Smooth muscle cell (in vitro differentiated cells): ENCODE measurements around the gene SPI1. TPM values are rescaled to one million over a fixed set of nuclear protein-coding genes. Genes with fewer than 3 reads are reported as not detected.

Experiments used
- DNase-seq: peaks from one replicate; lab custom pipeline; 2025; ENCODE audit not compliant: unreplicated experiment; lab: John Stamatoyannopoulos, UW
- H2AFZ ChIP-seq: fragments of 200-600 bp; sonication (generic); 2 replicates; pipeline ENCODE4 v1.6.0; 2016; ENCODE audit warnings: antibody characterized with exemption, low read depth, mild to moderate bottlenecking
- H3F3A ChIP-seq: fragments of 200-600 bp; sonication (generic); 2 replicates; pipeline ENCODE4 v1.6.0; 2017; ENCODE audit warnings: antibody characterized with exemption, low read depth
- H3K27ac ChIP-seq: fragments of 200-600 bp; sonication (generic); 2 replicates; pipeline ENCODE4 v1.5.1; 2016; ENCODE audit warnings: low read depth, mild to moderate bottlenecking
- H3K27me3 ChIP-seq: fragments of 200-600 bp; sonication (generic); 2 replicates; pipeline ENCODE4 v1.6.1; 2016; ENCODE audit warnings: low read depth, mild to moderate bottlenecking
- H3K36me3 ChIP-seq: fragments of 200-600 bp; sonication (generic); 2 replicates; pipeline ENCODE4 v1.5.1; 2016; ENCODE audit warnings: low read depth
- H3K4me1 ChIP-seq: fragments of 200-600 bp; sonication (generic); 2 replicates; pipeline ENCODE4 v1.5.1; 2016; ENCODE audit warnings: low read depth
- H3K4me2 ChIP-seq: fragments of 200-600 bp; sonication (generic); 2 replicates; pipeline ENCODE4 v1.6.0; 2016; ENCODE audit warnings: mild to moderate bottlenecking
- H3K4me3 ChIP-seq: fragments of 200-600 bp; sonication (generic); 2 replicates; pipeline ENCODE4 v1.5.1; 2016; ENCODE audit warnings: mild to moderate bottlenecking
- H3K79me2 ChIP-seq: fragments of 200-600 bp; sonication (generic); 2 replicates; pipeline ENCODE4 v1.6.0; 2016; ENCODE audit warnings: low read depth, mild to moderate bottlenecking
- H3K9ac ChIP-seq: fragments of 200-600 bp; sonication (generic); 2 replicates; pipeline ENCODE4 v1.6.0; 2016; ENCODE audit warnings: low read depth
- H3K9me3 ChIP-seq: fragments of 200-600 bp; sonication (generic); replicated peaks from 2 replicates; pipeline ENCODE4 v1.5.1; 2016; ENCODE audit warnings: low read depth
- H4K20me1 ChIP-seq: fragments of 200-600 bp; sonication (generic); 2 replicates; pipeline ENCODE4 v1.6.0; 2016; ENCODE audit warnings: low read depth
- CTCF ChIP-seq: fragments of 200-600 bp; sonication (generic); IDR thresholded peaks from 2 replicates; pipeline ENCODE4 v1.5.1; 2017; ENCODE audit warnings: borderline replicate concordance, mild to moderate bottlenecking, antibody characterized with exemption; ENCODE audit not compliant: insufficient read depth, poor library complexity, severe bottlenecking
- WGBS: methylation state at CpG from one replicate; pipeline ENCODE4 v1.1.7; 2016; ENCODE audit warnings: low lambda C conversion rate; 5-methylcytosine and 5-hydroxymethylcytosine counted together
- polyA plus RNA-seq: library from polyadenylated mRNA; unstranded; fragments of >200 nt; fragmentation: Nextera tagmentation; extraction: Ambion mirVana; gene quantifications from 2 replicates; pipeline ENCODE4 v1.2.1, GENCODE V29; 2016
- total RNA-seq: library from RNA; depleted of rRNA; stranded (reverse); fragments of >200 nt; gene quantifications from 2 replicates; pipeline ENCODE4 v1.2.3, GENCODE V29; 2014

Gene SPI1
- total and polyA plus RNA-seq, 2 experiments from 2014 or later: not detected

GRCh38 chr11:47400768-47401279, 22.5 kb upstream of the SPI1 start:
- no peaks in the 10 kb centered on the region for H3K27me3 ChIP-seq
- no peaks in the 10 kb centered on the region for H3K9me3 ChIP-seq
- no peaks in the 10 kb centered on the region for H4K20me1 ChIP-seq
- no peak overlapping the region for H3K9ac ChIP-seq
- peak overlapping the region; percentile 89 for H3K4me2 ChIP-seq
- 26% methylated on average over 8 of the region's 8 CpGs for WGBS
- no peaks in the 10 kb centered on the region for H3K36me3 ChIP-seq
- H3K4me3 ChIP-seq: peak overlapping the region; percentile 54
- H3K4me1 ChIP-seq: peaks cover 8% of the 10 kb centered on the region
- no peak for DNase-seq
- no peak overlapping the region for H2AFZ ChIP-seq
- no peak for TF ChIP-seq CTCF
- H3F3A ChIP-seq: peaks cover 6% of the 10 kb centered on the region
- H3K27ac ChIP-seq: no peak overlapping the region
- H3K79me2 ChIP-seq: no peaks in the 10 kb centered on the region

- no peaks in the 10 kb centered on the region for H3K36me3 ChIP-seq
- no peaks in the 10 kb centered on the region for H3K79me2 ChIP-seq
- WGBS: 10% methylated on average over 33 of the region's 47 CpGs
- TF ChIP-seq CTCF: no peak
- no peaks in the 10 kb centered on the region for H4K20me1 ChIP-seq
- H3K27me3 ChIP-seq: no peaks in the 10 kb centered on the region
- H3K4me1 ChIP-seq: peaks cover 8% of the 10 kb centered on the region
- H3K9me3 ChIP-seq: no peaks in the 10 kb centered on the region
- H3K9ac ChIP-seq: peak overlapping the region; percentile 43
- peak overlapping the region; percentile 89 for H3K4me2 ChIP-seq
- no peak overlapping the region for H3K27ac ChIP-seq
- H3F3A ChIP-seq: peaks cover 6% of the 10 kb centered on the region
- H2AFZ ChIP-seq: peak overlapping the region; percentile 79
- peak overlapping the region; percentile 54 for H3K4me3 ChIP-seq
- no peak for DNase-seq
These were observed 21.8 kb upstream of the SPI1 start for GRCh38 chr11:47399860-47400767.

- H3K9me3 ChIP-seq: no peaks in the 10 kb centered on the region
- no peaks in the 10 kb centered on the region for H3K27me3 ChIP-seq
- H3K9ac ChIP-seq: no peak overlapping the region
- no peaks in the 10 kb centered on the region for H3K79me2 ChIP-seq
- no peaks in the 10 kb centered on the region for H4K20me1 ChIP-seq
- peaks cover 8% of the 10 kb centered on the region for H3K4me1 ChIP-seq
- H3K36me3 ChIP-seq: no peaks in the 10 kb centered on the region
- 64% methylated on average over 1 of the region's 1 CpG for WGBS
- no peak overlapping the region for H3K27ac ChIP-seq
- H3K4me2 ChIP-seq: no peak overlapping the region
- H2AFZ ChIP-seq: no peak overlapping the region
- peaks cover 6% of the 10 kb centered on the region for H3F3A ChIP-seq
- no peak overlapping the region for H3K4me3 ChIP-seq
- no peak for DNase-seq
- TF ChIP-seq CTCF: no peak
These were observed 20.2 kb upstream of the SPI1 start for GRCh38 chr11:47398551-47398950.

DNA sequence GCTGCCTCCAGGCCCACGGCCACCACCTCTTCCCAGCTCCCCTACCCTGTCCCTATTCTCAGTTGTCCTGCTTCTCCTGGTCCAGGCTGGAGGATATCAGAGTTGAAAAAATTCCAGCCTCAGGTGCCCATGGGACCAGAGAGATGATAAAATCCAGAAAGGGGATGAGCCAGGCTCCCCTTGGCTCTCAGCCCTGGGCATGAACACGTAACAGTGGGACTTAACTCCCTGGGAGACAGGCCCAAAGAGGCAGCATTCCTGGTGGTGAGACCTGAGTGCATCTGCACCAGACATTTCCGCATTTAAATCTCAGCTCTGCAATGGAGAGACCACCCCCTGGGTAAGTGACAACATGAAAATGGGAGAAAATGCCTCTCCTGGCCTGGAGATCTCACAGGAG, 19.7 kb upstream of the SPI1 start:
- Histone ChIP-seq H2AFZ (no peak overlapping the region), H3K79me2 (no peaks in the 10 kb centered on the region)
- 94% methylated on average over 3 of the region's 3 CpGs for WGBS

More for the DNA sequence above, 19.7 kb upstream of the SPI1 start:
- no peak for TF ChIP-seq CTCF
- H4K20me1 ChIP-seq: no peaks in the 10 kb centered on the region
- H3K4me1 ChIP-seq: peaks cover 8% of the 10 kb centered on the region
- no peak overlapping the region for H3K27ac ChIP-seq
- H3K9ac ChIP-seq: no peak overlapping the region
- no peak overlapping the region for H3K4me3 ChIP-seq
- H3K9me3 ChIP-seq: no peaks in the 10 kb centered on the region
- peaks cover 6% of the 10 kb centered on the region for H3F3A ChIP-seq
- H3K4me2 ChIP-seq: no peak overlapping the region
- no peaks in the 10 kb centered on the region for H3K36me3 ChIP-seq
- DNase-seq: no peak
- H3K27me3 ChIP-seq: no peaks in the 10 kb centered on the region
